Mesendoderm (in vitro differentiated cells): ENCODE results near the gene PTGR3.

Experiments
- DNase-seq: peaks from one replicate; pipeline ENCODE4 v3.0.0; 2013
- H2AK5ac ChIP-seq: 2 replicates; pipeline ENCODE4 v1.6.1; 2013; ENCODE audit warnings: low read length, inconsistent platforms
- H2BK120ac ChIP-seq: 2 replicates; pipeline ENCODE4 v1.6.1; 2013; ENCODE audit warnings: low read depth, mild to moderate bottlenecking, low read length, moderate library complexity, mixed read lengths
- H2BK15ac ChIP-seq: replicated peaks from 2 replicates; pipeline ENCODE4 v1.6.1; 2013; ENCODE audit warnings: low read depth, mild to moderate bottlenecking, moderate library complexity
- H2BK5ac ChIP-seq: 2 replicates; pipeline ENCODE4 v1.6.1; 2013; ENCODE audit warnings: low read length, inconsistent platforms
- H3K18ac ChIP-seq: 2 replicates; pipeline ENCODE4 v1.6.1; 2013; ENCODE audit warnings: mild to moderate bottlenecking, low read length, mixed read lengths
- H3K23ac ChIP-seq: one replicate; pipeline ENCODE4 v1.6.1; 2013; ENCODE audit warnings: low read length
- H3K27ac ChIP-seq: 2 replicates; pipeline ENCODE4 v1.5.1; 2013; ENCODE audit warnings: low read depth, mild to moderate bottlenecking, inconsistent platforms, low read length, moderate library complexity
- H3K27me3 ChIP-seq: 2 replicates; pipeline ENCODE4 v1.6.1; 2013; ENCODE audit warnings: low read length, control low read depth, mild to moderate bottlenecking, inconsistent platforms; ENCODE audit not compliant: insufficient read depth, poor library complexity
- H3K36me3 ChIP-seq: 2 replicates; pipeline ENCODE4 v1.6.1; 2013; ENCODE audit warnings: low read length, inconsistent platforms; ENCODE audit not compliant: control insufficient read depth, insufficient read depth
- H3K4ac ChIP-seq: one replicate; pipeline ENCODE4 v1.6.1; 2013; ENCODE audit warnings: low read depth, mild to moderate bottlenecking, low read length, moderate library complexity
- H3K4me1 ChIP-seq: 2 replicates; pipeline ENCODE4 v1.6.1; 2013; ENCODE audit warnings: low read depth, low read length, inconsistent platforms; ENCODE audit not compliant: control insufficient read depth
- H3K4me2 ChIP-seq: 2 replicates; pipeline ENCODE4 v1.6.1; 2013; ENCODE audit warnings: low read length
- H3K4me3 ChIP-seq: 2 replicates; pipeline ENCODE4 v1.5.1; 2013; ENCODE audit warnings: mild to moderate bottlenecking, low read length
- H3K56ac ChIP-seq: one replicate; pipeline ENCODE4 v1.6.1; 2013; ENCODE audit warnings: low read length
- H3K79me1 ChIP-seq: 2 replicates; pipeline ENCODE4 v1.6.1; 2013; ENCODE audit warnings: low read length, inconsistent platforms
- H3K79me2 ChIP-seq: 2 replicates; pipeline ENCODE4 v1.6.1; 2013; ENCODE audit warnings: mild to moderate bottlenecking, low read length; ENCODE audit not compliant: control insufficient read depth, insufficient read depth
- H3K9ac ChIP-seq: 2 replicates; pipeline ENCODE4 v1.6.1; 2013; ENCODE audit warnings: low read length, inconsistent platforms
- H4K5ac ChIP-seq: one replicate; pipeline ENCODE4 v1.6.1; 2013; ENCODE audit warnings: low read length
- H4K8ac ChIP-seq: one replicate; pipeline ENCODE4 v1.6.1; 2013; ENCODE audit warnings: low read depth, mild to moderate bottlenecking, control low read depth, low read length, moderate library complexity
- WGBS: extraction: QIAGEN DNeasy Blood & Tissue Kit; methylation state at CpG from one replicate; pipeline ENCODE4 v1.1.7; 2013; ENCODE audit warnings: low lambda C conversion rate, missing lambda C conversion rate; ENCODE audit not compliant: insufficient coverage; ENCODE audit errors: extremely low coverage; 5-methylcytosine and 5-hydroxymethylcytosine counted together

Gene PTGR3

DNA sequence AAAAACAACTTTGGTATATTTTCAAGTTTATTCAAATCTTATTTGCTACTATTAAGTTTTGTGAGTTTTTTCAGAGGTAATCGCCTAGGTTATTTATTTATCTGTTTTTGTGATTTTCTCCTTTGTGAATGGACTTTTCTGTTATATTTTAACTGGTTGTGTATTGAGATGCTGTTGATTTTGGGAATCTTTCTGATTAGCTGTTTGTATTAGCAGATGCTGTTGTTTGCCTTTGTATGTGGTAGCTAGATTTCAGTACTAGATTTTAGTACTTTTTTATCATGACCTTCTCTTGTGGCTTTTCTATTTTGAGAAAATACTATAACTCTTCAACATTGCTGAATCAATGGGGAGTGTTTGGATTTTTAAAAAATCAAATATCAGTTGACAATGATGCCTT is 44.1 kb upstream of the PTGR3 start:
- H3K56ac ChIP-seq: no peak overlapping the region
- no peak overlapping the region for H4K5ac ChIP-seq
- H4K8ac ChIP-seq: no peak overlapping the region
- H3K27ac ChIP-seq: no peak overlapping the region
- H3K4me3 ChIP-seq: no peak overlapping the region
- no peak overlapping the region for H2BK5ac ChIP-seq
- WGBS: no CpG with 5 or more reads among the region's 1 CpG
- no peak overlapping the region for H3K4me2 ChIP-seq
- H3K23ac ChIP-seq: no peak overlapping the region
- H3K4me1 ChIP-seq: no peaks in the 10 kb centered on the region
- no peaks in the 10 kb centered on the region for H3K79me2 ChIP-seq
- no peak overlapping the region for H3K4ac ChIP-seq
- no peak overlapping the region for H2AK5ac ChIP-seq
- DNase-seq: no peak
- H3K9ac ChIP-seq: no peak overlapping the region
- H2BK120ac ChIP-seq: no peak overlapping the region
- no peak overlapping the region for H2BK15ac ChIP-seq
- no peaks in the 10 kb centered on the region for H3K79me1 ChIP-seq
- H3K18ac ChIP-seq: no peak overlapping the region
- no peaks in the 10 kb centered on the region for H3K27me3 ChIP-seq
- no peaks in the 10 kb centered on the region for H3K36me3 ChIP-seq

DNA sequence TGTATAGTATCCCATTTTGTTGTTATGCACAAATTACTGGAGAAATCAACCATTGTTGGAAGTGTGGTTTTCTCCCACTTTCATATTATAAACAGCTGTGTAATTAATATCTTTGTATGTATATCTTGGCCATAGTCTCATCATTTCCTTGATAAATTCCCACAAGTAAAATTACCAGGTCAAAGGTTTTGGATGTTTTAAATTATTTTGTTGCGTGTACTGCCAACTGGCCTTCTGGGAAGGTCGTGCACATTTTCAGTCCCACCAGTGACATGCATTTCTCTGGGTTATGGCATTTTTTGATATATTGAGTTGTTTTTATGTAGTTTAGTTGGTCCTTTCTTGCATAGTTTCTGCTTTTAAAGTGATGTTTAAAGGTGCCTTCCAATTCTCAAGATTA is 43.2 kb upstream of the PTGR3 start:
- Histone ChIP-seq H3K23ac (no peak overlapping the region), H3K18ac (no peak overlapping the region), H4K5ac (no peak overlapping the region), H2BK120ac (no peak overlapping the region), H3K36me3 (no peaks in the 10 kb centered on the region), H3K79me2 (no peaks in the 10 kb centered on the region), H3K4me2 (no peak overlapping the region), H2AK5ac (no peak overlapping the region), H3K27ac (no peak overlapping the region), H3K4ac (no peak overlapping the region), H3K4me1 (no peaks in the 10 kb centered on the region), H2BK15ac (no peak overlapping the region), H3K56ac (no peak overlapping the region), H3K4me3 (no peak overlapping the region), H3K27me3 (no peaks in the 10 kb centered on the region), H3K79me1 (no peaks in the 10 kb centered on the region), H3K9ac (no peak overlapping the region), H4K8ac (no peak overlapping the region), H2BK5ac (no peak overlapping the region)
- DNase-seq: no peak
- no CpG with 5 or more reads among the region's 2 CpGs for WGBS

DNA sequence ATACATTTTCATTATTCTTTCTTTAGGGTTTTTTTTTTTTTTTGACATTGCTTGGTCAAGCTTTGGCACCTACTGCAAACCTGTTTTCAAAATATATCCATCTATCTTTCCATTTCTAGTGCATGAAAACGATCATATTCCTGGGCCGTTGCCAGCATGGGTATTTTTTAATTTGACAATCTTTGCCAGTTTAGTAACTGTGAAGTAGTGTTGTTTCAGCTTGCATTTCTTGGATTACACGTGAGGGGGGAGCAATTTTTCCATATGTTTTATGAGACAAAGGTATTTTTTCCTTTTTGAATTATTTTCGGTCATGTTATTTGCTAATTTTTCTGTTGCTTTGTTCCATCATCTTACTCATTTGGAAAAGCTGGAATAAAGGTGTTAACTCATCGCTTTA is 42.5 kb upstream of the PTGR3 start:
- no peaks in the 10 kb centered on the region for H3K4me1 ChIP-seq
- H4K8ac ChIP-seq: no peak overlapping the region
- H3K79me2 ChIP-seq: no peaks in the 10 kb centered on the region
- no CpG with 5 or more reads among the region's 5 CpGs for WGBS
- H3K4me3 ChIP-seq: no peak overlapping the region
- H2BK120ac ChIP-seq: no peak overlapping the region
- H2BK15ac ChIP-seq: no peak overlapping the region
- H2AK5ac ChIP-seq: no peak overlapping the region
- no peak overlapping the region for H4K5ac ChIP-seq
- H3K4me2 ChIP-seq: no peak overlapping the region
- no peak overlapping the region for H2BK5ac ChIP-seq
- H3K23ac ChIP-seq: no peak overlapping the region
- no peak overlapping the region for H3K18ac ChIP-seq
- H3K27me3 ChIP-seq: no peaks in the 10 kb centered on the region
- H3K9ac ChIP-seq: no peak overlapping the region
- no peaks in the 10 kb centered on the region for H3K79me1 ChIP-seq
- H3K56ac ChIP-seq: no peak overlapping the region
- no peak overlapping the region for H3K4ac ChIP-seq
- H3K27ac ChIP-seq: no peak overlapping the region
- DNase-seq: no peak
- H3K36me3 ChIP-seq: no peaks in the 10 kb centered on the region

GRCh38 chr18:75250471-75250821 is 41.5 kb upstream of the PTGR3 start:
- H3K4me1 ChIP-seq: no peaks in the 10 kb centered on the region
- H2BK120ac ChIP-seq: no peak overlapping the region
- WGBS: no CpG with 5 or more reads among the region's 20 CpGs
- no peak overlapping the region for H2BK15ac ChIP-seq
- H3K79me2 ChIP-seq: no peaks in the 10 kb centered on the region
- no peak overlapping the region for H4K5ac ChIP-seq
- H3K79me1 ChIP-seq: no peaks in the 10 kb centered on the region
- no peak overlapping the region for H3K9ac ChIP-seq
- H3K27ac ChIP-seq: no peak overlapping the region
- H4K8ac ChIP-seq: no peak overlapping the region
- no peak overlapping the region for H3K56ac ChIP-seq
- no peak overlapping the region for H3K4ac ChIP-seq
- H2BK5ac ChIP-seq: no peak overlapping the region
- H3K27me3 ChIP-seq: no peaks in the 10 kb centered on the region
- DNase-seq: no peak
- no peaks in the 10 kb centered on the region for H3K36me3 ChIP-seq
- no peak overlapping the region for H3K23ac ChIP-seq
- H3K4me2 ChIP-seq: no peak overlapping the region
- no peak overlapping the region for H3K18ac ChIP-seq
- H3K4me3 ChIP-seq: no peak overlapping the region
- H2AK5ac ChIP-seq: no peak overlapping the region

GRCh38 chr18:75249672-75250470 is 40.9 kb upstream of the PTGR3 start:
- Histone ChIP-seq H3K79me2 (no peaks in the 10 kb centered on the region), H3K9ac (no peak overlapping the region), H3K36me3 (no peaks in the 10 kb centered on the region), H3K4me1 (no peaks in the 10 kb centered on the region), H3K4ac (no peak overlapping the region), H4K8ac (no peak overlapping the region), H2BK5ac (no peak overlapping the region), H3K27ac (no peak overlapping the region), H3K79me1 (no peaks in the 10 kb centered on the region), H2BK120ac (no peak overlapping the region), H3K23ac (no peak overlapping the region), H3K56ac (no peak overlapping the region), H4K5ac (no peak overlapping the region), H3K27me3 (no peaks in the 10 kb centered on the region), H3K4me2 (no peak overlapping the region), H3K4me3 (no peak overlapping the region), H3K18ac (no peak overlapping the region), H2AK5ac (no peak overlapping the region), H2BK15ac (no peak overlapping the region)
- DNase-seq: no peak
- WGBS: no CpG with 5 or more reads among the region's 18 CpGs

GRCh38 chr18:75249175-75249518 is 40.2 kb upstream of the PTGR3 start:
- Histone ChIP-seq H2BK15ac (no peak overlapping the region), H2AK5ac (no peak overlapping the region), H3K79me2 (no peaks in the 10 kb centered on the region), H3K23ac (no peak overlapping the region), H3K9ac (no peak overlapping the region), H3K36me3 (no peaks in the 10 kb centered on the region), H3K4me1 (no peaks in the 10 kb centered on the region), H3K27ac (no peak overlapping the region), H3K18ac (no peak overlapping the region), H2BK120ac (no peak overlapping the region), H3K4ac (no peak overlapping the region), H3K27me3 (no peaks in the 10 kb centered on the region), H3K79me1 (no peaks in the 10 kb centered on the region), H2BK5ac (no peak overlapping the region), H3K4me2 (no peak overlapping the region), H4K5ac (no peak overlapping the region), H3K4me3 (no peak overlapping the region), H4K8ac (no peak overlapping the region), H3K56ac (no peak overlapping the region)
- no CpG with 5 or more reads among the region's 9 CpGs for WGBS
- DNase-seq: no peak
